Measurements from ENCODE around the gene MSRB1.

DNA sequence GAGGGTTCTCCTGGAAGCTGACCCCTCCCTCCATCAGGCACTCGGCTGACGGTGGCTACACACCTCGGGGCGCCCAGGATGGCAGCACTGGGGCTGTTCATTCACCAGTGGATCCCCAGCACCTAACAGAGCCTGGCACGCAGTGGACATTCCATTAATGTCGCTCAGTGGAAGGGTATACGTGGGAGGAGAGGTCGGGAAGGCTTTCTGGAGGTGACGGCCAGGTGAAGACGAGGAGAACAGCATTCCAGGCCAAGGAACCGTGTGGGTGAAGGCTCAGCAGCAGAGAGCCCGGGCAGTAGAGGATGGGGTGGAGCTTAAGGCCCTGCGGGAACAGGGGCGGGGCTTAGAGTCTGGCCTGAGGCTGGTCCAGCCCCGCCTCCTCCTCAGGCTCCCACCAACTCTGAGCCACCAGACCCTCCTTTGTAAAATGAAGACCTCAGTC lies 22.2 kb downstream of the MSRB1 start:
- no peak for TF ChIP-seq POLR2A (IDR thresholded peaks at IDR 0.05)
- TF ChIP-seq, protein P1, sequence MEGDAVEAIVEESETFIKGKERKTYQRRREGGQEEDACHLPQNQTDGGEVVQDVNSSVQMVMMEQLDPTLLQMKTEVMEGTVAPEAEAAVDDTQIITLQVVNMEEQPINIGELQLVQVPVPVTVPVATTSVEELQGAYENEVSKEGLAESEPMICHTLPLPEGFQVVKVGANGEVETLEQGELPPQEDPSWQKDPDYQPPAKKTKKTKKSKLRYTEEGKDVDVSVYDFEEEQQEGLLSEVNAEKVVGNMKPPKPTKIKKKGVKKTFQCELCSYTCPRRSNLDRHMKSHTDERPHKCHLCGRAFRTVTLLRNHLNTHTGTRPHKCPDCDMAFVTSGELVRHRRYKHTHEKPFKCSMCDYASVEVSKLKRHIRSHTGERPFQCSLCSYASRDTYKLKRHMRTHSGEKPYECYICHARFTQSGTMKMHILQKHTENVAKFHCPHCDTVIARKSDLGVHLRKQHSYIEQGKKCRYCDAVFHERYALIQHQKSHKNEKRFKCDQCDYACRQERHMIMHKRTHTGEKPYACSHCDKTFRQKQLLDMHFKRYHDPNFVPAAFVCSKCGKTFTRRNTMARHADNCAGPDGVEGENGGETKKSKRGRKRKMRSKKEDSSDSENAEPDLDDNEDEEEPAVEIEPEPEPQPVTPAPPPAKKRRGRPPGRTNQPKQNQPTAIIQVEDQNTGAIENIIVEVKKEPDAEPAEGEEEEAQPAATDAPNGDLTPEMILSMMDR (IDR thresholded peaks at IDR 0.05), result no peak
